Measurements from ENCODE around the gene ZNF117.
"Not testable (repeated sequence)": the region's sequence is repeated elsewhere in the genome, so short reads cannot be mapped to it uniquely, and the experiment has no call there.

The ZNF117 gene

DNA sequence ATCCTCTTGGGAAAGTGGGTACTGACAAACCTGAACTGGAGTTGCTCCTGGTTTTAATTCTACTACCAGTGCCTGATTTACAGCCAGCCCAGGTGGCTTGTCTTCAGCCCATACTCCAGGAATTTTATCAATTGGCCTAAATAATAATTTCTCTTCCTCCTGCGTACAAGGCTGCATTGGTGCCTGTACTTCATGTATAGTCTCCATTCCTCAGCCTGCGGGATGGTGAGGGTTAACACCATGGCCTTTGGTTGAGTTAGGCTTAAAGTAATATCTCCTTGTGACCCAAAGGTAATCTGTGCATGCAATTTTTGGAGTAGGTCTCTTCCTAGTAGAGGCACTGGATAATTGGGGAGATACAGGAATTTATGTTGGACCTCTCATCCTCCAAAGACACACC, 5.5 kb upstream of the ZNF117 start:
- DNase-seq, result no peak

GRCh38 chr7:64993901-64994300, 3.1 kb upstream of the ZNF117 start:
- DNase-seq, result no peak

DNA sequence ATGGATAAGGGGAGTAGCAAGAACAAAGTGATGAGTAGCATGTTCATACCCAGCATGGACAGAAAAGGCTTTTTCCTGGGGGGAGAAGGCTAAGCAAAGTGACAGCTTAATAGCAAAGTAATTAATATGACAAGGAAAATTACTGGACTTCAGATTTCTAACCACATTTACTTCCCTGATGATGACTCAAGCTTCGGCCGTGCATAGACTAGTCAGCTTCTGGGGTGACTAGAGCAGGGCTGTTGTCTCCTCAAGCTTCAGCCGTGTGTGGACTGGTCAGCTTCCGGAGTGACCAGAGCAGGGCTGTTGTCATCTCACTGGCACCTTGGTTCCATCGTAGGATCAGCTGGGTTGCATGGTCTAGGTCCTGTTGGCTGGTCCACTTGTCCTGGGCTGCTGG, 2.1 kb upstream of the ZNF117 start:
- DNase-seq, result no peak

DNA sequence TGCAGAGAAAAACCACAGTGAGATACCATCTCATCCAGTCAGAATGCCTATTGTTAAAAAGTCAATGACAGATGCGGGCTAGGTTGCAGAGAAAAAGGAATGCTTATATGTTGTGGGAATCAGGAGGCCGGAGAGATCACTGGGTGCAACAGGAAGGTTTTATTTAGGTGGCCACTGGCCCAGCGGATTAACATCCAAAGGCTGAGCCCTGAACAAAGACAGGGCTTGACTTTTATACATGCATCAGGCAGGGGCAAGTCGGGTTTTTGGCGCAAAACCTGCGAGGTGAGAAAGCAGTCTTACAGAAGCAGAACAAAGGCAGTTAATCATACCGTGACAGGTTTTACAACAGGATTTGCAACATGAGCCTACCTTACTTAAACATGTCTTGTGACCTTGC, 620 bp downstream of the ZNF117 start:
- no peak for DNase-seq

- DNase-seq, result no peak
Observed at GRCh38 chr7:64978497-64979203, 12.2 kb downstream of the ZNF117 start.

DNA sequence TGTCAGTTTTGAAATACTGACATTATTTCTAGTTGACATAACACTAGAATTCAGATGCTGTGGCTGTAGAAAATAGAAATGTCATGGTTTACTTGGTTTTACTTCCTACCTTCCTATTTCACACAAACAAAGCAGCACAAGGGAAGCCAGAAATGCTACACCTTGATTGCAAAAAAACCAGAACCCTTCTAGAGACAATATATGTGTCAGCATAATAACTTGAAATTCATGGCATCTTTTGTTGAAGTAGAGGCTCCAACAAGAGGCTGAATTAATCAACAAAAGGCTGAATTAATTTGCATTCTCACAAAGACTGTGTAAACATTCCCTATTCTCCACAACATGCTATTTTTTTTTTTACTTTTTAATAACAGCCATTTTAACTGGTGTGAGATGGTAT, 25.2 kb downstream of the ZNF117 start:
- DNase-seq, result no peak

DNA sequence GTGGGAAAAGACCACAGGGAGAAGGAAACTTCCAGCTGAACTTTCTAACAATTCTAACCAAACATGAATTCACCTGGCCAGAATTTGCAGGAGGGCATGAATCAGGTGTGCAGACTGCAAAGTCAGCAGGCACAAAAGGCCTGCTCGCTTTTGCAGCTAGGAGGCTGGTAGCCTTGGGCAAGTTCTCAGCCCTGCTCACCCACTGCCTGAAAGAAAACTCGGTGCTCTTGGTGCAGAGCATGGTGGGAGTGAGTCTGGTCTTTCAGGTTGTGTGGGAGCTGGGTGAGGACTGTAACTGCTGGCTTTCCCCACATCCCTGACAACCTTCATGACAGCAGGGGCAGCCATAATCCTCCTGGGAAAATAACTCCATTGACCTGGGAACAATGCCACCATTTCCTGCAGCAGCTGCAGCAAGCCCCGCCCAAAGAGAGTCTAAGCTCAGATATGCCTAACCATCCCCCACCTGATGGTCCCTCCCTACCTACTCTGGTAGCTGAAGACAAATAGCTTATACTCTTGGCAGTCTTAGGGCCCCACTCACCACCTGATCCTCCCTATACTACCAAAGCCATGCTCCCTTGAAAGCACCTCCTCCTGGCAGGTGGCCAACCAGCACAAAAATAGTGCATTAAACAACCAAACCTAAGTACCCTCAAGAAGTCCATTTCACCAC, 31.6 kb downstream of the ZNF117 start:
- DNase-seq, result no peak

GRCh38 chr7:64951250-64951848, 39.5 kb downstream of the ZNF117 start:
- DNase-seq, result no peak

- DNase-seq, result not testable (repeated sequence)
Observed at GRCh38 chr7:64950673-64951072, 40.2 kb downstream of the ZNF117 start.

GRCh38 chr7:64948774-64949173, 42.1 kb downstream of the ZNF117 start:
- not testable (repeated sequence) for DNase-seq

DNA sequence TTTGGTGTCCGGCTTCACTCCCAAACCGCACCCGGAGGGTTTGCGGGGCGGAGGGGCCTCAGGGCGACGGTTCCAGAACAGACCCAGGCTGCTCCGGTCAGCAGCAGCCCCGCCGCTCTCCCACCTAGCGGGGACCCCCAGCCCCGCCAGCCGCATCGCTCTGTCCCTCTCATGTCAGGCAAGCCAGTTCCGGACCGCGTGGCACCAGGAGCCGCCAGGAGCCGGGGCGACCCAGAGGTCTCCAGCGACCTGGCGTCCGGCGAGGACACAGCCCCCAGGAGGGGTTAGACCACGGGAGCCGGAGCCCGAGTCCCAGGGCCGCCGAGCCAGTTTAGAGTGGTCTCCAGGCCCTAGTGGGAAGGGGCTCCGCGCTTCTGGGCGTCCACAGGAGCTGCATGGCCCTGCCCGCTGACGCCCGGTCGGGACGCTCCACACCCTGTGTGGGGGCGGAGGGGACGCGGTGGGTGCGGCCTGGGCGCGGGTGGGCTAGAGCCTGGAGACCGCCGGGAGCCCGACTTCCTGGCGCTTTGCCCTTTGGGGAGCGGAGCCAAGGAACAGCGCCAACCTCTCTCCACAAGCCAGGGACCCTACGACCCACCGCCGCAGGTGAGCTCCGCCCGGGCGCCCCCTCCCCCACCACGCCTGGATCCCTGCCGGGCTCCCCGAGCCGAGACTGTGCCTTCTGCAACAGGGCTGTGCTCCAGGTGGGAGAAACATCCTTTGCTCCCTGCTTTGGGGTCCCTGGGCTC, 43.4 kb downstream of the ZNF117 start:
- DNase-seq, result no peak

GRCh38 chr7:64946772-64947171, 44.1 kb downstream of the ZNF117 start:
- no peak for DNase-seq

DNA sequence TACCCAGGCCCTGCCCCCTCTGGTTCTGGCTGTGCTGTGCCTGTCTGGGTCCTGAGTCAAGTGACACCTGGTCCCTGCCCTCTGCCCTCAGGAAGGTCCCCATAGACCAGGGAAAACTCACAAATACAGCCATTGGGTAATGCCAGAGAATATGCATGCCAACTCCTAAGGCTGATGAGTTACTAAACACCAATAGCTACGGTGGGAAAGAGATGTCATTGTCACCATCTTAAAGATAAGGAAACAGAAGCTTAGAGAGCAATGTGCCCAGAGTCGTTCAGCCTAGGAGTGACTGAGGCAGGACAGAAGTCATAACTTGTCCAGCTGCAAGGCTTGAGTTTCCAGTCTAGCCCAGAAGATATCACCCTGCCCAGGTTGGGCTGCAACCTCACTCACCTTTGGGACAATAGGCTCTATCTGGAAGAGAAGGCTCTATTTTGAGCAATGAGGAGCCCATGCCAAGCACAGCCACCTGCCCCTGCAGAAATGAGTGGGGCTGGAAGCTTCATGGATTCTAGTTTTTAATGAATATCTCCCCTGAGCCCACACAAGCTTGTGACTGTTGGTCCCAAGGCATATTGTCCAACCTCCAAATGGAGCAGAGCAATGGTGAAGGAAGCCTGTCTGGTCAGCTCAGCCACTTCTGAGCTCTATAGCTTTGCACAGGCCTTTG, 45.2 kb downstream of the ZNF117 start:
- DNase-seq, result no peak

GRCh38 chr7:64944667-64945502, 46.0 kb downstream of the ZNF117 start:
- not testable (repeated sequence) for DNase-seq

DNA sequence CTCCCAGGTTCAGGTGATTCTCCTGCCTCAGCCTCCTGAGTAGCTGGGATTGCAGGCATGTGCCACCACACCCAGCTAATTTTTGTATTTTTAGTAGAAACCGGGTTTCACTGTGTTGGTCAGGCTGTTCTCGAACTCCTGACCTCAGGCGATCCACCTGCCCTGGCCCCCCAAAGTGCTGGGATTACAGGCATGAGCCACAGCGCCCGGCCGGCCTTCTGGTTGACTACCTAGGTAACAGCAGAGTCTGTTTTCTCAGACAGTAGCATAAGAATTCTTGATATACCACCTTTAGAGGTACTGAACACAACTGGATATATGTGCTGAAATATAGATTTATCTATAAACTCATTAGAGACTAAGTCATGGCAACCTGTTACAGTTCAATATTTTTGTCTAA, 50.8 kb downstream of the ZNF117 start:
- DNase-seq, result not testable (repeated sequence)

DNA sequence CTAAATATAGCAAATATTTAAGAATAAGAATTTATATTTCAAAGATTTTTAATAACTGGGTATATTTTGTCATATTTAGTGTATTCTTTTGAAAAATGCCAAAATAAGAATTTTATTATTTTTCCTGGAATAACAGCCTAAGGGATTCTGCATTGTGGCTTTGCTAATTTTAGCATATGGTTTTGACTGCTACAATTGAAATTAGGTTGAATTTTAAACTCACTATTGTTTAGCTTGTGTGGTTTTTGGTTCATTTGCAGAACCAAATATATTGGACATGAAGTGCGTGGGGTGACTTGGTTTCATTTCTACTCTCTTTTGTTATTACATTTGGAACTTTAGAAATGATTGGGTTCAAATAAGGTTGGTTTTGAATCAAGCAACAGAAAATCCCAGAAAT, 52.3 kb downstream of the ZNF117 start:
- DNase-seq, result no peak

GRCh38 chr7:64934478-64934877, 56.4 kb downstream of the ZNF117 start:
- DNase-seq, result no peak

DNA sequence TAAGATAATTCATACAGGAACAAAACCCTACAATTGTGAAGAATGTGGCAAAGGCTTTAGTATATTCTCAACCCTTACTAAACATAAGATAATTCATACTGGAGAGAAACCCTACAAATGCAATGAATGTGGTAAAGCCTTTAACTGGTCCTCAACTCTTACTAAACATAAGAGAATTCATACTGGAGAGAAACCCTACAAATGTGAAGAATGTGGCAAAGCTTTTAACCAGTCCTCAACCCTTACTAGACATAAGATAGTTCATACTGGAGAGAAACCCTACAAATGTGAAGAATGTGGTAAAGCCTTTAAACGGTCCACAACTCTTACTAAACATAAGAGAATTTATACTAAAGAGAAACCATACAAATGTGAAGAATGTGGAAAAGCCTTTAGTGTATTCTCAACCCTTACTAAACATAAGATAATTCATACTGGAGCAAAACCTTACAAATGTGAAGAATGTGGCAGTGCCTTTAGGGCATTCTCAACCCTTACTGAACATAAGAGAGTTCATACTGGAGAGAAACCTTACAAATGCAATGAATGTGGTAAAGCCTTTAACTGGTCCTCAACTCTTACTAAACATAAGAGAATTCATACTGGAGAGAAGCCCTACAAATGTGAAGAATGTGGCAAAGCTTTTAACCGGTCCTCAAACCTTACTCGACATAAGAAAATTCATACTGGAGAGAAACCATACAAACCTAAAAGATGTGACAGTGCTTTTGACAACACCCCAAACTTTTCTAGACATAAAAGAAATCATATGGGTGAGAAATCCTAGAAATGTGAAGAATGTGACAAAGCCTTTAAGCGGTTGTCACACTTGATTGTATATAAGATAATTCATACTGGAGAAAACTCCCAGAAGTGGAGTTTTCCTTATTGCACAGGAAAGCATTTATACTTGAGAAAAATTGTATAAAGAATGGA, 62.3 kb downstream of the ZNF117 start:
- DNase-seq, result not testable (repeated sequence)

Measured in activated effector memory CD4-positive, alpha-beta T cell treated with Interleukin-2 at 50 U/mL for 16 hours (primary cell).